HG03354 (cell line): ENCODE measurements around the gene RABL6.
"Not testable (repeated sequence)": the region's sequence is repeated elsewhere in the genome, so short reads cannot be mapped to it uniquely, and the experiment has no call there.

Source experiments
- ATAC-seq: cut with Tn5 transposase; IDR thresholded peaks from one replicate; pipeline ENCODE4 v1.9.1; 2021; ENCODE audit warnings: mild to moderate bottlenecking; ENCODE audit not compliant: unreplicated experiment, poor library complexity, severe bottlenecking

The RABL6 gene

DNA sequence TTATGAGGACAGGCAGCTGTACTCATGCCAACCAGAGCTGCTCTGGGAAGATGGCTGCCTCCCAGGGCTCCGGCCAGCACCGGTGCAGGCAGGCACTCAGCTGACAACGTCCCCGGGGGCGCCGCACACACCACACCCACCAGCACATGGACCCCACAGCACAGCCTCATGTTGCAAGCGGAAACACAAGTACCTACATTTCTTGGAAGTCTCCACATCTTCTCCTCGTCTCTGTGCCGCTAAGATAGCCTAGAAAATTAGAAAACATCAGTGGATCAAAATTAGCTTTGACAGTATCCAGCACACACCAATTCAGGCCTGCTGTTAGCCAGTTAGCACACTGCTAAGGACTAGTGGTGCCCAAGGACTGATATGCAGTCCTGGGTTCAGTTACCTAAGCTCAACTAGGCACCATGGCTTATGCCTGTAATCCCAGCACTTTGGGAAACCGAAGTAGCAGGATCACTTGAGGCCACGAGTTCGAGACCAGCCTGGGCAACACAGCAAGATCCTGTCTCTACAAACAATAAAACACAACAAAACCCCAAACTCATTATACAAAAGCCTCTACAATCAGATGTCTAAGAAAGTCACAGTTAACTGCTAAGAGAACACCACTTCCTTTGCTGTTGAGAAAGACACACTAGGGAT, 56.0 kb downstream of the RABL6 start:
- no peak for ATAC-seq

GRCh38 chr9:136865041-136865767, 57.5 kb downstream of the RABL6 start:
- ATAC-seq: no peak

DNA sequence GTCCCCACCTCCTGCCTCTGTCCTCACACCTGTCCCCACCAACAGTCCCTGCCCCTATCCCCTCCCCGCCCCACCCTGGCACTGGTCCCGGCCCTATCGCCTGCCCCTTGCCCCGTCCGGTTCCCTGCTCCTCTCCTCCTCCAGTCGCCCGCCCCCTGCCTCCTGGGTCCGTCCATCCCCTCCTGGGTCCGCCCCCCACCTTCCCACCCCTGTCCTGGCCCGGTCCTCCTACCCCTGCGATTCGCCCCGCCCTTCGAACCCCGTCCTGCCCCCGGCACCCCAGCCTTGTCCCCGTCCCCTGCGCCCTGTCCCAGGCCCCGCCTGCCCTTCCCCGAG, 58.0 kb downstream of the RABL6 start:
- no peak for ATAC-seq

DNA sequence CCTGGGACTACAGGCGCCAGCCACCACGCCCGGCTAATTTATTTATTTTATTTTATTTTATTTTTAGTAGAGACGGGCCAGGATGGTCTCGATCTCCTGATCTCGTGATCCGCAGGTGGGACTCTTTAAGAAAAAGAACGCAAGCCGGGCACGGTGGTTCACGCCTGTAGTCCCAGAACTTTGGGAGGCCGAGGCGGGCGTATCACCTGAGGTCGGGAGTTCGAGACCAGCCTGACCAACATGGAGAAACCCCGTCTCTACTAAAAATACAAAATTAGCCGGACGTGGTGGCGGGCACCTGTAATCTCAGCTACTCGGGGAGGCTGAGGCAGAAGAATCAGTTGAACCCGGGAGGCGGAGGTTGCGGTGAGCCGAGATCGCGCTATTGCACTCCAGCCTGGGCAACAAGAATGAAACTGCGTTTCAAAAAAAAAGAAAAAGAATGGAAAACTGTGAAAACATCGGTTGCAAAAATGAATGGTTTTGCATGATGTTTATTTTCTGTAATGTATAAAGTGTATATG, 59.2 kb downstream of the RABL6 start:
- not testable (repeated sequence) for ATAC-seq

- no peak for ATAC-seq
Measured at GRCh38 chr9:136867480-136867879, 59.7 kb downstream of the RABL6 start.

- ATAC-seq: no peak
Measured at GRCh38 chr9:136867917-136868316, 60.2 kb downstream of the RABL6 start.

GRCh38 chr9:136868644-136869043, 60.9 kb downstream of the RABL6 start:
- no peak for ATAC-seq

- ATAC-seq: not testable (repeated sequence)
Measured at GRCh38 chr9:136869611-136870010, 61.9 kb downstream of the RABL6 start.

DNA sequence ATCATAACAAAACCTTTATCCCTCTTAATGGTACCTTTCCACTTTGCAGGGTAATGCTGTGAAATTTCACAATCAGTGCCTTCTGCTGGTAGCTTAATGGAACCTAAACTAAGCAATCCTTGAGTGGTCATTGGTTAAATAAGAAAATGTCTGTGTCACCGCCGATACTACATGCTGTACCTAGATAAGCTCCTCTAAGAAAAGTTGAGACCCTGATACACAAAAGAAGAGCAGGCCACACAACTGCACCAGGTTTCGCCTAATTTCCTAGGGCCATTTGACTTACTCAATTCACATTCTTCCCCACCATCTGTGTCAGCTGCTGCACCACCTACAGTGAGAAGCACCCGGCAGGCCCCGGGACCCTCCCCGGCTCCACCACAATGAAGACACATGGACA, 67.4 kb downstream of the RABL6 start:
- no peak for ATAC-seq

- ATAC-seq: no peak
Measured at GRCh38 chr9:136876476-136876875, 68.7 kb downstream of the RABL6 start.

DNA sequence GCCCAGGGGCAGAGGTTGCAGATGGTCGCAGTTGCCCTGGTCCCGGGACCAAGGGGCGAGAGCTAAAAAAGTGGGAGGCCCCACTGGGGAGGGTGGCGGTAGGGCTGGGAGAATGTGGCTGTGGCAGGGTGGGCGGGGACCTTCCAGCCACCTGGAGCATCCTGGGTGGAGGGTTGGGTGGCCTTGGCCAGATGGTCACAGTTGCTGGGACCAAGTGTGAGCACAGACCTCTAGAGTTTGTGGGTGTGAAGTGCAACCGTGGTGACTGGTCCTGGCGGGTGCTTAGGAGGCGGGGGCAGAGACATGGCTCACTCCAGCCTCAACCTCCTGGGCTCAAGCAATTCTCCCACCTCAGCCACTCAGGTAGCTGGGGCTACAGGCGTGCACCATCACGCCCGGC, 72.9 kb downstream of the RABL6 start:
- ATAC-seq: no peak

- no peak for ATAC-seq
Measured at GRCh38 chr9:136881691-136882108, 74.0 kb downstream of the RABL6 start.

DNA sequence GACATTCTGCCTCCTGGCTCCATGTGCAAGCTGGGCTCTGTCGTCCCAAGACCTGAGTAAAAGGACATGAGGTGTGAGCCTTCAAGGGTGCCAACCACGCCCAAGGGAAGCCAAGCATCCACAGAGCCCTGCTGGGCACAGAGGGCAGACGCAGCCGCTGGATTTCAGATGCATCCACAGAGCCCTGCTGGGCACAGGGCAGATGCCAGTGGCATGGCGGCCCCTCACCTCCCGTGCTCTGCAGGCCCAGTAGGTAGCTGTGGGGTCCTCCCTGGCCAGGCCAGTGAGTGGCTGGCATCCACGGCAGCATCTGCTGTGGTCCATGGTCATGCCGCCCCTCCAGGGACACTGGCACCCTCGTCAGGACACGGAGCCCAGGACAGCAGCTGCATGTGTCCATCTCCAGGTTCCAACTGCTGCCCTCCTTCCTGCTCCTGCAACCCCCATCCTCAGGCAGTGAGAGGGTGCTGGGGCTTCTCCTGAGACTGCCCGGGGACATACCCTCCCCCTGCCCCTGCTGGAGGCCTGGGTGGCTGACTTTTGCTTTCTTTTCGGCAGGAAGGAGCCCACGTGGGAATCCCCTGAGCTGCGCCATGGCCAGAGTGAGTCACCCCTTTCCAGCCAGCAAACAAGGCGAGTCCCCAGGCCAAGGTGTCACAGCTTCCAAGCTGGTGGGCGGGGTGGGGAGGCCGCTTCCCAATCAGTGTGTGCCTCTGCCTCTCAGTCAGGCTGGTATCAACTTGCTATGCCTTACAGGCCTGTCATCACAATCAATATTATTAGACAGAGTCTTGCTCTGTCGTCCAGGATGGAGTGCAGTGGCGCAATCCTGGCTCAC, 74.6 kb downstream of the RABL6 start:
- peak; percentile 33 for ATAC-seq

DNA sequence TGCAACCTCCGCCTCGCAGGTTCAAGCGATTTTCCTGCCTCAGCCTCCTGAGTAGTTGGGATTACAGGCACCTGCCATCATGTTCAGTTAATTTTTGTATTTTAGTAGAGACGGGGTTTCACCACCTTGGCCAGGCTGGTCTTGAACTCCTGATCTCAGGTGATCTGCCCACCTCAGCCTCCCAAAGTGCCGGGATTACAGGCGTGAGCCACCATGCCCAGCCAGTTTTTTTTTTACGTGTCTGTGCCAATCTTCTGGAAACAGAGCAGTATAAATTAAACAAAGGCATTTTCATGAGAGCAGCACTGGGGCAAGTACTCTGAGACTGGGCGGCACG, 75.2 kb downstream of the RABL6 start:
- ATAC-seq: not testable (repeated sequence)

DNA sequence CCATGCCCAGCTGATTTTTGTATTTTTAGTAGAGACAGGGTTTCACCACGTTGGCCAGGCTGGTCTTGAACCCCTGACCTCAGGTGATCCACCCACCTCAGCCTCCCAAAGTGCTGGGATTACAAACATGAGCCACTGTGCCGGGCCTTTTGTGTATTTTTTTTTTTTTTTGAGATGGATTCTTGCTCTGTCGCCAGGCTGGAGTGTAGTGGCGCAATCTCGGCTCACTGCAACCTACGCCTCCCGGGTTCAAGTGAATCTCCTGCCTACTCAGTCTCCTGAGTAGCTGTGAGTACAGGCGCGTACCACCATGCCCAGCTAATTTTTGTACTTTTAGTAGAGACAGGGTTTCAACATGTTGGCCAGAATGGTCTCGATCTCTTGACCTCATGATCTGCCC, 75.9 kb downstream of the RABL6 start:
- not testable (repeated sequence) for ATAC-seq

DNA sequence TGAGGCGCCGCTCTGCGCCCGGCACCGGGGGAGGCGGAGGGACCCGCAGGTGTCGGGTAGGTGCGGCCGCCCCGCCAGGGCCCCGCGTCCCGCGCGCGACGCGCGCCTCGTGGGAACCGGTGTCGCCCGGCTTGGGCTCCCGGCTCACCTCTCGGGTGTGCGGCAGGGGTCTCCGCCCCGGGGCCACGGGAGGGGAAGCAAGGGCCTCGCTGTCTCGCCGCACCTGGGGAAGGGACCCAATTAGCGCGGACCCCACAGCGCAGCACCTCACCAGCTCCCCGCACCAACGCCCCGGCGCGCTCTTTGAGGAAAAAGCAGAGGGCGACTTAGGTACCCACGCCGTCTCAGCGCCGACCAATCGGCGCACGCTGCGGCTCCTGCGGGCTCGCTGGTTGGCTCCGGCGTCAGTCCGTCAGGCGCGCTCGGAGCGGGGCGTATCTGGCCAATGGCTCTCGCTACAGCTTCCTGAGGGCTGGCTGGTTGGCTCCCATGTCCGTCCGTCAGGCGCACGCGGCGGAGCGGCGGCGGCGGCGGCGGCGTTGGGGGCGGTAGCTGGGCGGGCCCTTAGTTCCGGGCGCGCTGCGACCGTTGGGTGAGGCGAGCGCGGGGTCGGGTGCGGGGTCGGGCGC, 78.3 kb downstream of the RABL6 start, which contains the start of gene TRAF2:
Gene TRAF2 (plus strand): TSS at position 567 of the 629 bp plus-strand sequence. CDS start 12,225 bp downstream, outside the sequence.
- peak; percentile 84 for ATAC-seq

DNA sequence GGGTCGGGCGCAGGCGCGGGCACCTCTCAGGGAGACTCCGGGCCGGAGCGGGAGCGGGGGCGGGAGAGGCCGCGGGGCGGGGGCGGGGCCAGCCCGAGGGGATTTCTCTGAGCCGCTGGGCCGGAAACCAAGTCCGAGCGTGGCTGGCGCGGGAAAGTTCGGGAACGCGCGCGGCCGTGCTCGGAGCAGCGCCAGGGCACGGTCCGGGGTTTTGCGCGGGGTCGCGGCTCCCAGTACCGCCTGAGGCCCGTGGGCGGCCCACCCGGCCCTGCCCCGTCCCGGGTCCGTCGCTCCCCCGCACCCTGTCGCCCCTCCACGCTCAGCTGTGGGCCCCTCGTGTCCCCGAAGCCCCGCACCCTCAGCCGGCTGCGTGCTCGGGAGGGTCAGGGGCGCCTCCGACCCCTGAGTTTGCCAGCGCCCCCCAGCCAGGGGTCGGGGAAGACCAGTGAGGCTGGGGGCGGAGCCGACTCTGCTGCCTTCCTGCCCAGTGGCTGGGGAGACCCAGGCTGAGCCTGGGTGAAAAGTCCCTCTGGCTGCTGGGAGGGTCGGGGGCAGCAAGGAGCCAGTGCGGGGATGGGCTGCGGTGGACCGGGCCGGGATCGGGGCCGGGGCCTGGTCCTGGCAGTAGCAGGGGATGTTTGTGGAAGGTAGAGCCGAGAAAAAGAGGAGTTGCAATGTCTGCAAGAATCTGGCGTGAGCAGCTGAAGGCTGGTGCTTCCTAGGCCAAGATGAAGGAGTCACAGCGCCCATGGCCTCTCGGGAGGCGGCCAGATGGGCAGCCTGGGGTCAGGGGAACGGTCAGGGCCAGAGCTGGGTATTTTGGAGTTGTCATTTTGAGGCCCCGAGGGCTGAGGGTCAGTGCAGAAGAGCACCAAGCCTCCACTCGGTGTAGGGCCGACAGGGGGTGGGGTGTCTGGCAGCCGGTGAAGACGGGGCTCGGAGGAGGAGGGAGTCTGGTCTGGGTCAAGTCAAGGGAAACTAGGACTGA, 79.2 kb downstream of the RABL6 start:
- ATAC-seq: peak; percentile 27

DNA sequence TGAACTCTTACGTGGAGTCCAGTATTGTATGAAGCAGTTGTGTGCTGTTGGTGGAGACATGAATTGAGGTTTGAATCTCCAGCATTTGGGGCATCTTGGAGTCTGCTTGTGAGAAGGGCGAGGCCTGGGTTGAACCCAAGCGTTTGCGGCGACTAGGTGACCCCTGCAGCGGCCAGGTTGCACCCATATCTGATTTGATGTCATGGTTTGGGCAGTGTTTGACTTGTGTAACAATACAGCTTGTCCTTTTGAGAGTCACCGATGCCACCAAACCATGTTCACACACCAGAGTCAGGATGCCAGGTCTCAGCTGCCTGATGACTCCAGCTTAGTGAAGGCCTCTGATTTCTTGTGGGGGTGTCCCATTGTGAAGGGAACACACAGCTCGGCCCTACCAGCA, 80.7 kb downstream of the RABL6 start:
- no peak for ATAC-seq

DNA sequence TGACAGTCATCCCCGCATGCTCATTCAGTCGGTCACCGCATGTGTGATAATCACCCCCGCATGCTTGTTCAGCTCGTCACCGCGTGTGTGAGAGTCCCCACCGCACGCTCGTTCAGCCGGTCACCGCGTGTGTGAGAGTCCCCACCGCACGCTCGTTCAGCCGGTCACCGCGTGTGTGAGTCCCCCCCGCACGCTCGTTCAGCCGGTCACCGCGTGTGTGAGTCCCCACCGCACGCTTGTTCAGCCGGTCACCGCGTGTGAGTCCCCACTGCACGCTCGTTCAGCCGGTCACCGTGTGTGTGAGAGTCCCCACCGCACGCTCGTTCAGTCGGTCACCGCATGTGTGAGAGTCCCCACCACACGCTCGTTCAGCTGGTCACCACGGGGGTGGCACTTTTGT, 82.1 kb downstream of the RABL6 start:
- no peak for ATAC-seq
